GM12872 (cell line): ENCODE measurements around the gene SLC27A1.

Experiments
- CTCF ChIP-seq: IDR thresholded peaks from 3 replicates; pipeline ENCODE4 v1.5.1; 2011; ENCODE audit warnings: low read depth, mild to moderate bottlenecking, low read length, moderate library complexity; ENCODE audit not compliant: insufficient read depth

Gene SLC27A1

DNA sequence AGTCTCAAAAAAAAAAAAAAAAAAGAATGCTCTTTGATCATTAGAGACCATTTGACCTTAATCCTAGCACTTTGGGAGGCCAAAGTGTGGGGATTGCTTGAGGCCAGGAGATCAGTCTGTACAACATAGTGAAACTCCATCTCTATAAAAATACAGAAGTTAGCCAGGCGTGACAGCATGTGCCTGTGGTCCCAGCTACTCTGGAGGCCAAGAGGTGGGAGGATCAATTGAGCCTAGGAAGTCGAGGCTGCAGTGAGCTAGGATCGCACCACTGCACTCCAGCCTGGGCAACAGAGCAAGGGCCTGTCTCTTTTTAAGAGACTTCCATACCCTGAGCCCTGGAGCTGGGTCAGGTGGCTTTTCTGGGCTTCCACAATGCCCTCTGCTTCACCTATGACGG lies 73.7 kb downstream of the SLC27A1 start:
- no peak for TF ChIP-seq CTCF

- TF ChIP-seq CTCF, result no peak
Observed at GRCh38 chr19:17544418-17544817, 74.1 kb downstream of the SLC27A1 start.

GRCh38 chr19:17548145-17548544 lies 77.8 kb downstream of the SLC27A1 start:
- TF ChIP-seq CTCF, result no peak

- TF ChIP-seq CTCF, result no peak
Observed at GRCh38 chr19:17549085-17549740, 78.9 kb downstream of the SLC27A1 start.

DNA sequence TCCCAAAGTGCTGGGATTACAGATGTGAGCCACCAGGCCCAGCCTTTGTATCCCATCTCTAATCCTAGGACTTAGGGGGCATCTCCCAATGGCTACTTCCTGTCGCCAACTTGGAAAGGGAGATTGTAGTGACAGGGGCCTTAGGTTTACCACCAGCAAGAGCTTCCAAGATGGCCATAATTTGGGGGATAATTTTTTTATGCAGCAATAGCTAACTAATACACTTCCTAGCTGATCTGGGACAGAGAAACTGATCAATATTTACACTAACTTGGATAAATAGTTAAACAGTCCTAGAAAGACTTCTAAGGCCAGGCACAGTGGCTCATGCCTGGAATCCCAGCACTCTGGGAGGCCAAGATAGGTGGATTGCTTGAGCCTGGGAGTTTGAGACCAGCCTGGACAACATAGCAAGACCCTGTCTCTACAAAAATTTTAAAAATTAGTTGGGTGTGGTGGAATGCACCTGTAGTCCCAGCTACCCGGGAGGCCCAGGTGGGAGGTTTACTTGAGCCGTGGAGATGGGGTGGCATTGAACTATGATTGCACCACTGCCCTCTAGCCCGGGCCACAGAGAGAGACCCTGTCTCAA lies 79.8 kb downstream of the SLC27A1 start:
- TF ChIP-seq CTCF, result no peak

GRCh38 chr19:17553256-17553655 lies 82.9 kb downstream of the SLC27A1 start:
- no peak for TF ChIP-seq CTCF

GRCh38 chr19:17554968-17555479 lies 84.7 kb downstream of the SLC27A1 start:
- no peak for TF ChIP-seq CTCF
